Sigmoid colon (tissue), 7 donors: Measurements from ENCODE around the gene FMN2. TPM values are rescaled to one million over a fixed set of nuclear protein-coding genes. Genes with fewer than 3 reads are reported as not detected.
A peak's percentile ranks its signal among the peaks of the same experiment; 100 is the strongest.

Experiments
- DNase-seq: peaks from one replicate; pipeline ENCODE4 v3.0.0-alpha.2; 2019
- H3K27ac ChIP-seq, 4 donors: fragments of 200-600 bp; sonication (generic); one replicate each; pipeline ENCODE4 v1.5.1; 2016 to 2019; ENCODE audit warnings: mild to moderate bottlenecking in 1 of 4
- H3K27me3 ChIP-seq, 3 donors: fragments of 200-600 bp; sonication (generic); one replicate each; pipeline ENCODE4 v1.5.1; 2019; ENCODE audit warnings: mild to moderate bottlenecking in 1 of 3
- H3K36me3 ChIP-seq, 4 donors: fragments of 200-600 bp; sonication (generic); one replicate each; pipeline ENCODE4 v1.5.1; 2016 to 2019
- H3K4me1 ChIP-seq, 4 donors: fragments of 200-600 bp; sonication (generic); one replicate each; pipeline ENCODE4 v1.5.1; 2017 to 2019
- H3K4me3 ChIP-seq, 4 donors: fragments of 200-600 bp; sonication (generic); one replicate each; pipeline ENCODE4 v1.5.1; 2017 to 2019; ENCODE audit warnings: mild to moderate bottlenecking in 2 of 4, moderate library complexity in 1 of 4
- H3K9me3 ChIP-seq, 4 donors: fragments of 200-600 bp in 3 of 4; sonication (generic) in 3 of 4; one replicate each; pipeline versions ENCODE4 v1.5.1 to v1.6.1; 2013 to 2019
- EP300 ChIP-seq, 4 donors: sonication (generic); formaldehyde crosslinking; IDR thresholded peaks; one replicate each; pipeline ENCODE4 v1.6.1; 2017; ENCODE audit warnings: antibody characterized with exemption in 4 of 4
- POLR2A ChIP-seq, 2 donors: fragments of 450-650 bp; IDR thresholded peaks; one replicate each; pipeline ENCODE4 v1.6.1; 2016; ENCODE audit warnings: antibody characterized with exemption in 2 of 2, mild to moderate bottlenecking in 2 of 2, moderate library complexity in 2 of 2
- POLR2AphosphoS5 ChIP-seq, 4 donors: sonication (generic); formaldehyde crosslinking; IDR thresholded peaks; one replicate each; pipeline ENCODE4 v1.6.1; 2017; ENCODE audit warnings: antibody characterized with exemption in 4 of 4
- WGBS, 2 donors: extraction: QIAGEN DNeasy Blood & Tissue Kit; methylation state at CpG; one replicate each; pipeline ENCODE4 v1.1.7; 2013; 5-methylcytosine and 5-hydroxymethylcytosine counted together
- intact Hi-C: fragments of 100-400 bp; cut with DNase I; formaldehyde crosslinking; loops from one replicate; pipeline ENCODE4 v1.15.1; 2023
- polyA plus RNA-seq, 3 donors: library from polyadenylated mRNA; stranded (reverse); fragments of 200-250 nt; gene quantifications; one replicate each; pipeline ENCODE4 v1.2.3, GENCODE V29; 2013
- small RNA-seq, 3 donors: library from RNA; depleted of rRNA; stranded (forward); fragments of <200 nt; gene quantifications; one replicate each; pipeline ENCODE3, GENCODE V24; 2016
- total RNA-seq, 4 donors: library from RNA; depleted of rRNA; stranded (reverse); fragments of >200 nt; gene quantifications; one replicate each; pipeline ENCODE4 v1.1.0, GENCODE V29; 2016
- TF ChIP-seq, protein P1 (sequence below), 4 experiments: fragments of 450-650 bp in 3 of 4; fragments of 200-600 bp in 1 of 4; IDR thresholded peaks; one replicate each; pipeline ENCODE4 v1.5.1; 2016 to 2019; ENCODE audit warnings: antibody characterized with exemption in 4 of 4, mild to moderate bottlenecking in 3 of 4, moderate library complexity in 2 of 4
- donor health status: healthy with polysubstance abuse.
- donor health status: Bipolar disorder and iron deficiency.
- donor health status: healthy.

FMN2 gene
- total and polyA plus RNA-seq, 7 donors: 1.5 to 16.9 (median 10.3) TPM

DNA sequence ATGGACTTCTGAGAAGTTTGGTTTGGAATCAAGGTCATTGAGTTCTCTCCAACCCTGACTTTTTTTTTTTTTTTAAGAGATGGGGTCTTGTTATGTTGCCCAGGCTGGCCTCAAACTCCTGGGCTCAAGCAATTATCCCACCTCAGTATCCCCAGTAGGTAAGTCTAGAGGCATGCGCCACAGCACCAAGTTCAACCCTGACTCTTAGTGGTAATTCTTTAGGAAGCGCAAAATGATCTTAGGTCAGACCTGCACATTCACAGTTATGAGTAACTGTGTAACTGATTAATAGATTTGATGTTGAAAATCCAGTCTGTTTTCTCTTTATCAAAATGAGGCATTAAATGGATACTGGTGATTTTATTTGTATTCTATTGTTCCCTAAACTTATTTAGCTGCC, 424.4 kb downstream of the FMN2 start:
- no peak for DNase-seq
- no peaks in the 10 kb centered on the region for H3K27me3 ChIP-seq
- peaks cover 0 to 13% (median 5%) of the 10 kb centered on the region in 4 donors for H3K4me1 ChIP-seq
- H3K4me3 ChIP-seq: no peak overlapping the region
- H3K36me3 ChIP-seq: no peaks in the 10 kb centered on the region
- no peaks in the 10 kb centered on the region for H3K9me3 ChIP-seq
- H3K27ac ChIP-seq: no peak overlapping the region
- TF ChIP-seq POLR2AphosphoS5 (IDR thresholded peaks at IDR 0.05): no peak
- no peak for TF ChIP-seq EP300 (IDR thresholded peaks at IDR 0.05)
- TF ChIP-seq, protein P1, sequence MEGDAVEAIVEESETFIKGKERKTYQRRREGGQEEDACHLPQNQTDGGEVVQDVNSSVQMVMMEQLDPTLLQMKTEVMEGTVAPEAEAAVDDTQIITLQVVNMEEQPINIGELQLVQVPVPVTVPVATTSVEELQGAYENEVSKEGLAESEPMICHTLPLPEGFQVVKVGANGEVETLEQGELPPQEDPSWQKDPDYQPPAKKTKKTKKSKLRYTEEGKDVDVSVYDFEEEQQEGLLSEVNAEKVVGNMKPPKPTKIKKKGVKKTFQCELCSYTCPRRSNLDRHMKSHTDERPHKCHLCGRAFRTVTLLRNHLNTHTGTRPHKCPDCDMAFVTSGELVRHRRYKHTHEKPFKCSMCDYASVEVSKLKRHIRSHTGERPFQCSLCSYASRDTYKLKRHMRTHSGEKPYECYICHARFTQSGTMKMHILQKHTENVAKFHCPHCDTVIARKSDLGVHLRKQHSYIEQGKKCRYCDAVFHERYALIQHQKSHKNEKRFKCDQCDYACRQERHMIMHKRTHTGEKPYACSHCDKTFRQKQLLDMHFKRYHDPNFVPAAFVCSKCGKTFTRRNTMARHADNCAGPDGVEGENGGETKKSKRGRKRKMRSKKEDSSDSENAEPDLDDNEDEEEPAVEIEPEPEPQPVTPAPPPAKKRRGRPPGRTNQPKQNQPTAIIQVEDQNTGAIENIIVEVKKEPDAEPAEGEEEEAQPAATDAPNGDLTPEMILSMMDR (IDR thresholded peaks at IDR 0.05): no peak
- no peak for TF ChIP-seq POLR2A (IDR thresholded peaks at IDR 0.05)
- WGBS, 2 donors: 98 to 99% methylated on average over 2 of the region's 2 CpGs
- intact Hi-C loops: no loop called here

DNA sequence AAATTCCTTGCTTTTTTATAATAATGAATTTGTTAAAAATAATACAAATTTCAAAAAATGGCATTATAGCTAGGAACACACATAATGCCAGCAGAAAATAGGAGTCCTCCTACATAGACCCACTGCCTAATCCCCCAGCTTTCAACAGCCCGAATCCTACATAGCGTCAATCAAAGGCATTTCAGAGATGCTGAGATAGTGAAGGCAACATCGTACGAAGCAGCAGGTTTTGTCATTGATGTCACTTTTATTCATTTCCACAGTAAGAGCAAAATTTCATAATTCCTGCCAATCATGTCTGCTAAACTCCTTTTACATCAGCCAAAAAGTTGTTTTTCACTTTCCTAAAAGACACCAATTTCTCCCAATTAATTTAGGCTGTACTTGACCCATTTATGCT, 426.2 kb downstream of the FMN2 start:
- intact Hi-C loops: no loop called here
- TF ChIP-seq, protein P1 (IDR thresholded peaks at IDR 0.05): no peak
- TF ChIP-seq POLR2AphosphoS5 (IDR thresholded peaks at IDR 0.05): no peak
- DNase-seq: no peak
- Histone ChIP-seq H3K27me3 (no peaks in the 10 kb centered on the region), H3K9me3 (no peaks in the 10 kb centered on the region), H3K4me3 (no peak overlapping the region), H3K27ac (no peak overlapping the region), H3K36me3 (no peaks in the 10 kb centered on the region), H3K4me1 (peaks cover 0 to 3% (median 0%) of the 10 kb centered on the region in 4 donors)
- WGBS, 2 donors: 93 to 94% methylated on average over 4 of the region's 4 CpGs

DNA sequence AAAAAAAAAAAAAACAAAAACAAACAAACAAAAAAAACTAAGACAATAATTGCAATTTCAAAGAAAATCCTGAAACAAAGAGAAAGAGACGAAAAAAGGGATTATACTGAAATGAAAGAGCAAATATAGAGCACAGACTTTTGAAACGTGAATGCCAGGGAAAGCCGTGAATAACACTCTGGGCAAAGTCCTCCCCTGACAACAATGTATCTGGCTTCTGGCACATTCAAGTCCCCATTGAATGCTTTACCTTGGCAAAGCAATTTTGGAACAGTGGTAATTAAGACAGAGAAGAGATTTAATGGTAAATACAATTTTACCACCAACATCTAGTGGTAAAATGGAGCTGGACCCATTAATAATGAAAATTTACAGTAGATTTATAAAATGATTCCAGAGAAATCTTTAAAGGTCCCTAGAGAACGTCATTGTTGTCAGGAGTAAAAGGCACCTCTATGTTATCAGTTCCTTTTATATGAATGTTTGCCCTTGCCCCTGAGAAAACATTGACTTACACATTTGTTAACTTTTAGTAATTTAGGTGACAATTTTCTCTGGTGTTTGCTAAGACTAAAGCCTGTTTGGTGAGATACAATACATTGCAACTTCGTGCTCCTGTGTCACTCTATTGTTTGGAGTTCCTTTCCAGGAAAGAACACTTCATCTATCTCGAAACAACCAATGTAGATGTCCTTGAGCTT, 430.6 kb downstream of the FMN2 start:
- WGBS, 2 donors: 20 to 56% methylated on average over 6 of the region's 6 CpGs

DNA sequence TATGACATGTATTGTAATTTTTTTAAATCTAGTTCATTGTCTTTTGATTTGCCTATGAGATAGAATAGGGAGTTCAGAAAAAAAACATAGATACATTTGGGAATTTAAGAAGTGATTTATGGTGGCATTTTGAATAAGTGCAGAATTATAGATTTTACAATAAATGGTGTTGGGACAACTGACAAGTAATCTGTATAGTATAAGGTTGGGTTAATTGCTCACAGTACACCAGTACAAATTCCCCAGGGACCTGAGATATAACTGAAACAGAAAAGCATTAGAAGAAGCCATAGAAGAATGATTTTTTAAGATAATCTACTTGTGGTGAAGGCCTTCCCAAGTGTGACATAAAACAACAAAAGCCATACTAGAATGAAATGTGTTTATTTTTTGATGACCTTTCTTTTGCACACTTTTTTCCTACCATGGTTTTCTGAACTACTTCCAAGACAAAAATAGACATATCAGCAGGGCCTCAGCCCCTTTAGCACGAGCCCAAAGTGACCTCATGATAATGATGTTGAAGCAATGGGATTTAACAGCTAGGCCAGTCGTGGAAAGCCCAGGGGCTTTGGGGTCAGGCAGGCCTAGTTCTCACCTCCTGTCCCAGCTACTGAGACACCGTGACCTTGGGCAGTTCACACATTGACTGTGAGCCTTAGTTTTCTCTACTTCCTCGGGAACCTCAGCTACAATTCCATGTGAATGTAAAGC, 432.8 kb downstream of the FMN2 start:
- no peak for DNase-seq
- Histone ChIP-seq H3K4me3 (no peak overlapping the region), H3K27me3 (no peaks in the 10 kb centered on the region), H3K9me3 (no peaks in the 10 kb centered on the region), H3K4me1 (peaks cover 0 to 26% (median 8%) of the 10 kb centered on the region in 4 donors), H3K27ac (peak overlapping the region in 1 of 4 donors; percentile 17), H3K36me3 (no peaks in the 10 kb centered on the region)
- intact Hi-C loops: loop anchor here (10.0 kb wide), 1 partner anchor 330 kb away; no protein-coding TSS in a partner anchor
- WGBS, 2 donors: 73 to 87% methylated on average over 4 of the region's 4 CpGs
- TF ChIP-seq EP300 (IDR thresholded peaks at IDR 0.05) (no peak), POLR2A (IDR thresholded peaks at IDR 0.05) (no peak), POLR2AphosphoS5 (IDR thresholded peaks at IDR 0.05) (no peak)
- TF ChIP-seq, protein P1 (IDR thresholded peaks at IDR 0.05): no peak

More for the DNA sequence above, 430.6 kb downstream of the FMN2 start:
- no peaks in the 10 kb centered on the region for H3K27me3 ChIP-seq
- no peak overlapping the region for H3K27ac ChIP-seq
- intact Hi-C loops: loop anchor here (10.0 kb wide), 1 partner anchor 327 kb away; no protein-coding TSS in a partner anchor
- TF ChIP-seq EP300 (IDR thresholded peaks at IDR 0.05) (no peak), POLR2A (IDR thresholded peaks at IDR 0.05) (no peak), POLR2AphosphoS5 (IDR thresholded peaks at IDR 0.05) (no peak)
- TF ChIP-seq, protein P1 (IDR thresholded peaks at IDR 0.05): no peak
- no peaks in the 10 kb centered on the region for H3K9me3 ChIP-seq
- peaks cover 0 to 10% (median 4%) of the 10 kb centered on the region in 4 donors for H3K4me1 ChIP-seq
- no peaks in the 10 kb centered on the region for H3K36me3 ChIP-seq
- no peak overlapping the region for H3K4me3 ChIP-seq
- DNase-seq: no peak

Small RNA genes lying within 50 kb of the gene (small RNA-seq; reads per million reads assigned to genes)
- 0 reads per million in 3 donors for gene RF00019
